ENCODE data around the gene FAAH. TPM values are rescaled to one million over a fixed set of nuclear protein-coding genes. Genes with fewer than 3 reads are reported as not detected.

FAAH gene
- polyA plus RNA-seq, 1 of the 3 experiments (the other 2 are of a cell fraction) = 1.2 TPM

- Histone ChIP-seq H2AFZ (ENCODE audit: low read depth) (no peak overlapping the region), H3F3A (replicated peaks; ENCODE audit: insufficient read depth) (no peaks in the 10 kb centered on the region), H3K9me2 (no peaks in the 10 kb centered on the region), H4K20me1 (ENCODE audit: insufficient read depth) (no peaks in the 10 kb centered on the region), H3K36me3 (replicated peaks in 1 of 2; ENCODE audit: control insufficient read depth in 1 of 2, insufficient read depth in 2 of 2, low read length in 1 of 2) (no peaks in the 10 kb centered on the region), H3K9me3 (no peaks in the 10 kb centered on the region), H3K4me1 (ENCODE audit: control insufficient read depth in 1 of 2, insufficient read depth in 2 of 2, low read depth in 1 of 2, low read length in 1 of 2) (peaks cover 0 to 15% of the 10 kb centered on the region in 2 experiments; a peak in 1 of 4 replicates), H3K4me3 (ENCODE audit: low read depth in 2 of 2, low read length in 1 of 2) (no peak overlapping the region), H3K27me3 (ENCODE audit: insufficient read depth) (peaks cover 17% of the 10 kb centered on the region; the same call in 1 of the 2 replicates), H3K27ac (ENCODE audit: low read depth in 2 of 2, low read length in 1 of 2) (no peak overlapping the region), H3K9ac (no peak overlapping the region), H3K4me2 (no peak overlapping the region), H3K79me2 (ENCODE audit: insufficient read depth) (no peaks in the 10 kb centered on the region)
- DNase-seq = no peak
- ChIA-PET POLR2A (no interaction called here), CTCF (interaction anchor here (0.7 to 11.5 kb wide), 24 partner anchors 8 to 279 kb away, joined by 3 to 496 read pairs (median 12); partner anchors contain the start of genes DMBX1 and EFCAB14)
- 66% methylated on average over 3 of the region's 3 CpGs for WGBS (ENCODE audit: low lambda C conversion rate)
- TF ChIP-seq SIN3A (IDR thresholded peaks at IDR 0.05; ENCODE audit: borderline replicate concordance, low read depth, low read length) (no peak), RXRA (IDR thresholded peaks at IDR 0.05; ENCODE audit: borderline replicate concordance, low read depth) (no peak), EP300 (IDR thresholded peaks at IDR 0.05; ENCODE audit: borderline replicate concordance in 1 of 2, low read depth in 1 of 2, low read length in 1 of 2) (no peak)
Observed at GRCh38 chr1:46445773-46446256, 51.7 kb downstream of the FAAH start.

GRCh38 chr1:46446646-46447498 lies 52.8 kb downstream of the FAAH start:
- peaks cover 0 to 15% of the 10 kb centered on the region in 2 experiments; a peak in 1 of 4 replicates for H3K4me1 ChIP-seq (ENCODE audit: control insufficient read depth in 1 of 2, insufficient read depth in 2 of 2, low read depth in 1 of 2, low read length in 1 of 2)
- H3K9me2 ChIP-seq = no peaks in the 10 kb centered on the region
- H4K20me1 ChIP-seq (ENCODE audit: insufficient read depth) = no peaks in the 10 kb centered on the region
- H3F3A ChIP-seq (replicated peaks; ENCODE audit: insufficient read depth) = no peaks in the 10 kb centered on the region
- ChIA-PET POLR2A (interaction anchor here (1.1 kb wide), 1 partner anchor 10 kb away, joined by 3 read pairs; no protein-coding TSS in a partner anchor), CTCF (interaction anchor here (0.6 to 11.5 kb wide), 51 partner anchors 12 to 311 kb away, joined by 3 to 496 read pairs (median 4); partner anchors contain the start of genes DMBX1 and EFCAB14)
- H3K9ac ChIP-seq = no peak overlapping the region
- no peaks in the 10 kb centered on the region for H3K36me3 ChIP-seq (replicated peaks in 1 of 2; ENCODE audit: control insufficient read depth in 1 of 2, insufficient read depth in 2 of 2, low read length in 1 of 2)
- WGBS (ENCODE audit: low lambda C conversion rate) = 61% methylated on average over 13 of the region's 15 CpGs
- H3K9me3 ChIP-seq = no peaks in the 10 kb centered on the region
- H3K27me3 ChIP-seq (ENCODE audit: insufficient read depth) = peaks cover 17% of the 10 kb centered on the region; the same call in 1 of the 2 replicates
- TF ChIP-seq TCF12 (IDR thresholded peaks at IDR 0.05) (no peak), RAD21 (IDR thresholded peaks at IDR 0.05; ENCODE audit: low read length) (peak; percentile 91), NFIC (IDR thresholded peaks at IDR 0.05; ENCODE audit: borderline replicate concordance) (no peak), CTCF (IDR thresholded peaks at IDR 0.05) (peak; percentile 91), SMC3 (IDR thresholded peaks at IDR 0.05; ENCODE audit: low read depth, low read length) (peak; percentile 93), MXI1 (IDR thresholded peaks at IDR 0.05; ENCODE audit: low read depth, low read length) (no peak)
- no peak overlapping the region for H3K4me2 ChIP-seq
- H3K27ac ChIP-seq (ENCODE audit: low read depth in 2 of 2, low read length in 1 of 2) = no peak overlapping the region
- peak; percentile 84 for DNase-seq
- H3K4me3 ChIP-seq (ENCODE audit: low read depth in 2 of 2, low read length in 1 of 2) = no peak overlapping the region
- H2AFZ ChIP-seq (ENCODE audit: low read depth) = no peak overlapping the region
- H3K79me2 ChIP-seq (ENCODE audit: insufficient read depth) = no peaks in the 10 kb centered on the region
